ENCODE data around the gene LAMTOR4.

Gene LAMTOR4

DNA sequence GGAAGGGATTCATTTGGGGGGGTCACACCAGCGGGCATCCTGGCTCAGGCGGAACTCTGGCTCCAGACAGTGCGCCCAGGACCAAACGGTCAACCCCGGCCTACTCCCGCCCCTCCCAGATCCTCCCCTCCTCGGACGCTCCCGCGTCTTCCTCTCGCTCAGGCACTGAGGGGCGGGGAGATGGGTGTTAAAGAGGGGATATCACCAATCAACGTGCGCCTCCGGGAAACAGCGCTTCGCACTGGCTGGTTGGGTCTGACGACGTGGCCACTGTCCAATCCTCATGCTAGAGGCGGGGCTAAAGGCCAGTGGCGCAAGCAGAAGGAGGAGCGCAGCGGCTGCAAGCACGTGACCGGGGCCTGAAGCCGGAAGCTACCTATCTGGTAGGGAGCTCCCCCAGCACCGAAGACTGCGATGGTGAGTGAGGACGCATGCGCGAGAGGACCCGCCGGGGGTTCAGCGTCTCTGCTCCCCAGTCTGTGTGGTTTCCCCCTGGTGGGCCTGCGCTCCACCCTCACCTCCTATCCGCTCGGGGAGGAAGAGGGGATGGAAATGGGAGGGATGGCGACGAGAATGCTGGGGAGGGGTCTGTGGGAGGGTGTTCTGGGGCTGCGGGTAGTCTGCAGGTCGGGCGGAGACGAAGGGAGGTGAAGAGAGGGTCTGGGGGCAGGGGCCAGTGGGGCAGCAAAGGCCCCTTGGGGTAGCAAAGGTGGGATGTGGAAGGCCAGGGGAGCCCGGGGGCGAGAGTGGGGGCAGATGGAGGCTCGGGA lies at the start of gene LAMTOR4:
LAMTOR4 (plus strand) TSS at position 360 of the 770 bp plus-strand sequence; CDS start at position 415, 55 bp downstream.
- Mint-ChIP-seq H3K27me3 (no peaks in the 10 kb centered on the region), H3K4me3 (peak within 1 kb of the TSS; percentile 95), H3K36me3 (peaks cover 4% of the 10 kb centered on the region), H3K4me1 (ENCODE audit: low read depth) (peaks cover 36% of the 10 kb centered on the region), H3K27ac (peak within 1 kb of the TSS; percentile 92), H3K9me3 (ENCODE audit: low read depth) (no peaks in the 10 kb centered on the region)

DNA sequence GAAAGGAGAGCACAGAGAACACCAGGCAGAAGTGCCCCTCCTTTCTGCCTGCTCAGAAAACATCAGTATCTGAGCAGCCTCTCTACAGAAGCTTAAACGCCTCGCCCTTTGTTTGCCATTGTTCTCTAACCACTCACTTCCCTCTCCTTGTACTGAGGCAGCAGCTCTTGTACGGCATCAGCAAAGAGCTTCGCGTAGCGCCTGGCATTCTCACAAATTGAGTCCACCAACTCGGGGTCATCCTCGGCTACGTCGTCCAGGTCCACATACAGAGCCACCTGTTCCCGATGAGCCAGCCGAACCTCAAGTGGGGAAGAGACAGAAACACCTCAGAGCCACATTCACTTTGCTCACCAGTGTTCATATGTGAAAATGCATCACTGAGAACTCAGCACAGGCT lies 49.3 kb upstream of the LAMTOR4 start:
- no peaks in the 10 kb centered on the region for H3K9me3 Mint-ChIP-seq (ENCODE audit: low read depth)
- peaks cover 39% of the 10 kb centered on the region for H3K4me1 Mint-ChIP-seq (ENCODE audit: low read depth)
- peak overlapping the region; percentile 99 for H3K27ac Mint-ChIP-seq
- peaks cover 15% of the 10 kb centered on the region for H3K36me3 Mint-ChIP-seq
- no peaks in the 10 kb centered on the region for H3K27me3 Mint-ChIP-seq
- H3K4me3 Mint-ChIP-seq = peak overlapping the region; percentile 93

DNA sequence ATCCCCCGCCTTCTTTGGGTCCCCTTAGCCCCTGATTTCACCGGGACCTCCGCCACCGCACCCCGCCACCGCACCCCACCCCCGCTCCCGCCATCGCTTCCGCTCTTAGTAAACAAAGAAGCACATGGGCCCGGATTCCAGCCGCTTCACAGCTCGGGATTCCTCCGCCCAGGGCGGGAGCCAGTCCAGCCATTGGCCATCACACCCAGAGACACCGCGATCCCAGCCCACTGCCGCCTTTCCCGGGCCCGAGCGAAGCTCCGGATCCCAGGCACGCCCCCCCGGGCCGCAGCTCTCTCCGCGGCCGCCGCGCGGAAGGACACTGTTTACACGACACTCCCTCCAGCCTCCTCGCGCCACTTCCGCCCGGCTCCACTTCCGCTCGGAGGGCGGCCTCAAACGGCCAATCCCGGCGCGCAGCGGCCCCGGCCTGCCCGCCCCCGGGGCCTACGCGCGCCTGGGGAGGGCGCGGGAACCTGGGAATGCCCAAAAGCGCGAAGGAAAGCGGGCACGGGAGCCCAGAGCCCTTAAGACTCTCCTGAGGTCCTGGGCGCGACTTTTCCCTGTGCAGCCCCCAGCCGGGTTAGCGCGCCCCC lies 48.2 kb upstream of the LAMTOR4 start:
- peaks cover 15% of the 10 kb centered on the region for H3K36me3 Mint-ChIP-seq

DNA sequence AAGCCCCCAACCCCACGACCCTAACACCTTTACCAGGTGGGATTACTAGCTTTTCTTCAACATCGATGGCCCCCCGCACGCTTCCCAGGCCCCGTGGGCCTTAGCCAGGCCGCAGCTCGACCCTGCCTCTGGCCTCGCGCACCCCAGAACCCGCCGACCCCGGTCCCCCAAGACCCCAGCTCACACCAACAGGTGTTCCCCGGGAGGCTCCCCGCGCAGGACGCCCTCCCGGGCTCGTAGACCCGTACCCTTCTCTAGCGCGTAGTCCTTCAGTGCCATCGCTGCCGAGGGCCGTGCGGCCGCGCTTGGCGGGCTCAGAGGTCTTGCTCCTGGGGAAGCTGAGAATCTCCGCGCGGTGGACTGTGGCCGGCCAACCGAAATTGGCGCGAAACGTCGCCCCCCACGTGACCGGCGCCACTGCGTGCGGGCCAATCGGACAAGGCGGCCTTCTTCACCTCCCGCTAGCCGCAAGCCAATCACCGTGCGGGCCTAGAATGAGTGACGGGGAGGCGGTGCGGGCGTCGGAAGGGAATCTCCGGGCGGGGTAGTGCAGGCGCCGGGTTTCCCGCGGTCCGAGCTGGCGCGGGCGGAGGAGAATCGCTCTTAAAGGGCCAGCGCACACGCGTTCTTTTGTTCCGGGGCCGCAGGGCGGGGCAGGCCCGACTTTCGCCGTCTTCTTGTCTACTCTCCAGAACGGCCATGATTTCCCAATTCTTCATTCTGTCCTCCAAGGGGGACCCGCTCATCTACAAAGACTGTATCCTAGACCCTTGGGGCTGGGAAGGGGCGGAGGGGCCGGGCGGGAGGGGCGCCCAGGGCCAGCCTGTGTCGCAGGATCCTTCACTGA lies 47.5 kb upstream of the LAMTOR4 start, which contains the start of the genes AP4M1 and MCM7:
AP4M1 (plus strand) TSS at position 628 of the 847 bp plus-strand sequence; CDS start at position 700, 72 bp downstream.
MCM7 (minus strand) TSS at position 382 of the 847 bp plus-strand sequence; CDS start at position 279, 103 bp downstream.
- Mint-ChIP-seq H3K36me3 (peaks cover 15% of the 10 kb centered on the region), H3K27me3 (no peaks in the 10 kb centered on the region), H3K4me3 (peak within 1 kb of the TSS; percentile 93), H3K27ac (peak within 1 kb of the TSS; percentile 99), H3K9me3 (ENCODE audit: low read depth) (no peaks in the 10 kb centered on the region), H3K4me1 (ENCODE audit: low read depth) (peaks cover 35% of the 10 kb centered on the region)

More for the DNA sequence above, 48.2 kb upstream of the LAMTOR4 start:
- H3K27me3 Mint-ChIP-seq = no peaks in the 10 kb centered on the region
- H3K27ac Mint-ChIP-seq = peak overlapping the region; percentile 99
- peak overlapping the region; percentile 93 for H3K4me3 Mint-ChIP-seq
- peaks cover 38% of the 10 kb centered on the region for H3K4me1 Mint-ChIP-seq (ENCODE audit: low read depth)
- no peaks in the 10 kb centered on the region for H3K9me3 Mint-ChIP-seq (ENCODE audit: low read depth)

DNA sequence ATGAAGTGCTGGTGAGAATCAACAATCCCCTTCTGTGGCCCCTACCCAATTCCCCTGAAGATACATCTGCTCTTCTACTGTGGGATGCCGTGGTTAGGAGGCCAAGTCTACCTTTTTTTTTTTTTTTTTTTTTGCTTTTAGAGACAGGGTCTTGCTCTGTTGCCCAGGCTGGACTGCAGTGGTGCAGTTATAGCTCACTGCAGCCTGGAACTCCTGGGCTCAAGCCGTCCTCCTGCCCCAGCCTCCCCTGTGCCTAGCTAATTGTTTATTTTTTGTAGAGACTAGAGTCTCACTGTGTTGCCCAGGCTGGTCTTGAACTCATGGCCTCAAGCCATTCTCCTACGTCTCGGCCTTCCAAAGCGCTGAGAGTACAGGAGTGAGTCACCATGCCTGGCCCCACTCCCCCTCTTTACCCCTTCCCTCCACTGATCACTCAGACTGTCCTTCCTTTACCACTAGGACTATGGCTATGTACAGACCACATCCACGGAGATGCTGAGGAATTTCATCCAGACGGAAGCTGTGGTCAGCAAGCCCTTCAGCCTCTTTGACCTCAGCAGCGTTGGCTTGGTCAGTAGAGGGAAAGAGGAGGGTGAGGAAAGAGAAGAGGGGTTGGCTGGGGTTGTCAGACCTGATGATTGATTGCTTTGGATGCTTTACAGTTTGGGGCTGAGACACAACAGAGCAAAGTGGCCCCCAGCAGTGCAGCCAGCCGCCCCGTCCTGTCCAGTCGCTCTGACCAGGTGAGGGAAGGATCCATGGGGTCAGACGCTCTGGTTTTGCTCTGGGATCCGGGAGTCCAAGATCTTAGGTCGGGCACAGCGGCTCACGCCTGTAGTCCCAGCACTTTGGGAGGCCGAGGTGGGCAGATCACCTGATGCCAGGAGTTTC lies 45.5 kb upstream of the LAMTOR4 start:
- Mint-ChIP-seq H3K4me1 (ENCODE audit: low read depth) (peaks cover 29% of the 10 kb centered on the region), H3K36me3 (peaks cover 11% of the 10 kb centered on the region)

DNA sequence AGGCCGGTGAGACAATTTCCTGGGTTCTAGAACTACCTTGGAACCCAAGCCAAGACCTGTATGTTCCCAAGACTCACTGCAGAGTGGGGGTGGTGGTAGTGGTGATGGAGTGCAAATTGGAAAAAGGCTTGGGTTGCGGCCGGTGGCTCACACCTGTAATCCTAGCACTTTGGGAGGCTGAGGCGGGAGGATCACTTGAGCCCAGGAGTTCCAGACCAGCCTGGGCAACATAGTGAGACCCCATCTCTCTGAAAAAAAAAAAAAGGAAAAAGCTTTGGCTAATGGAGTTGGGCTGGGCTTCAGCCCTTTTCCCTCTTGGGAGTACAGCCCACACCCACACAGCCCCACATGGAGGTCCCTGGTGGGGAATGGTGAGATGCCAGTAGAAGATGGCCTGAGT lies 43.2 kb upstream of the LAMTOR4 start:
- H3K27ac Mint-ChIP-seq = no peak overlapping the region
- no peaks in the 10 kb centered on the region for H3K36me3 Mint-ChIP-seq
- no peak overlapping the region for H3K4me3 Mint-ChIP-seq
- no peaks in the 10 kb centered on the region for H3K27me3 Mint-ChIP-seq
- peaks cover 9% of the 10 kb centered on the region for H3K4me1 Mint-ChIP-seq (ENCODE audit: low read depth)
- H3K9me3 Mint-ChIP-seq (ENCODE audit: low read depth) = no peaks in the 10 kb centered on the region

More for the DNA sequence above, 45.5 kb upstream of the LAMTOR4 start:
- peak overlapping the region; percentile 93 for H3K4me3 Mint-ChIP-seq
- peak overlapping the region; percentile 41 for H3K27ac Mint-ChIP-seq
- no peaks in the 10 kb centered on the region for H3K27me3 Mint-ChIP-seq
- no peaks in the 10 kb centered on the region for H3K9me3 Mint-ChIP-seq (ENCODE audit: low read depth)

DNA sequence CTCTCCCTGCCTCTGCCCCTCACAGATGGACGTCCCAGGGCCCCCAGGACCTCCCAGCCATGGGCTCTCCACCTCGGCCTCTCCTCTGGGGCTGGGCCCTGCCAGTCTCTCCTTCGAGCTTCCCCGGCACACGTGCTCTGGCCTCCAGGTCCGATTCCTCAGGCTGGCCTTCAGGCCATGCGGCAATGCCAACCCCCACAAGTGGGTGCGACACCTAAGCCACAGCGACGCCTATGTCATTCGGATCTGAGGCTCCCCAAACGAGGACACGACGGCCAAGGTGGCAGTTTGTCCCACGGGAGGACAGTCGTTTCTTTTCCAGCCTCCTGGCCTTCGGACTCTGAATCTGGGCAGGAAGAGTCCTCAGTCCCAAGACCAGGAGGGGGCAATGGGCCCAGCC lies 42.1 kb upstream of the LAMTOR4 start:
- Mint-ChIP-seq H3K9me3 (ENCODE audit: low read depth) (no peaks in the 10 kb centered on the region), H3K4me1 (ENCODE audit: low read depth) (peaks cover 7% of the 10 kb centered on the region), H3K27ac (no peak overlapping the region), H3K4me3 (no peak overlapping the region), H3K36me3 (no peaks in the 10 kb centered on the region), H3K27me3 (no peaks in the 10 kb centered on the region)

DNA sequence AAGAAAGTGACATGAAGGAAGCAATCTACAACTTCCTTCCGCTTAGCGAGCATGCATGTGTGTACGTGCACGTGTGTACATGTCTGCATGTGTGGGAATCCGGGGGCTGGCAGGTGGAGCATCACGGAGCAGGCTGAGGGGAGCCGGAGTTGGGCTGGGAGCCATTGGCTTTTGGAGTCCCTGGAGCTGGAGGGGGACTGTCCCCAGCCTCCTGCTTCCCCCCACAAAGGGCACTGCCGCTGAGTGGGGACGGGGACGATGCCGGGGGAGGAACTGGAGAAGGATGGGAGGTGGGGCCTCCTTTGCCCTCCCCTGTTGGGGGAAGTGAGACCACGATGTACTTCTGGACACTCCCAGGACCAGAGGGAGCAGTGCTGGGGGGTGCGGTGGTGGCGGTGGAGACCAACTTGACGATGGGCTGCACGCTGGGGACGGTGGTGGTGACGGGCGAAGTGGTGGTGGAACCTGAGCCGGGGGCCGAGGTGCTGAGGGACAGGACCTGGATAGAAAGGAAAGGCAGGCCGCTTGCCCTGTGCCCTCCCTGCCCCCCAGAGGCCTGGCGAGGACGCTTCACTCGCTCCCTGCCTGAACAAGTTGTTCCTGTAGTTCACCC lies 41.5 kb upstream of the LAMTOR4 start:
- H3K27ac Mint-ChIP-seq = no peak overlapping the region
- H3K9me3 Mint-ChIP-seq (ENCODE audit: low read depth) = no peaks in the 10 kb centered on the region
- H3K27me3 Mint-ChIP-seq = no peaks in the 10 kb centered on the region
- no peak overlapping the region for H3K4me3 Mint-ChIP-seq
- peaks cover 7% of the 10 kb centered on the region for H3K4me1 Mint-ChIP-seq (ENCODE audit: low read depth)
- H3K36me3 Mint-ChIP-seq = no peaks in the 10 kb centered on the region

DNA sequence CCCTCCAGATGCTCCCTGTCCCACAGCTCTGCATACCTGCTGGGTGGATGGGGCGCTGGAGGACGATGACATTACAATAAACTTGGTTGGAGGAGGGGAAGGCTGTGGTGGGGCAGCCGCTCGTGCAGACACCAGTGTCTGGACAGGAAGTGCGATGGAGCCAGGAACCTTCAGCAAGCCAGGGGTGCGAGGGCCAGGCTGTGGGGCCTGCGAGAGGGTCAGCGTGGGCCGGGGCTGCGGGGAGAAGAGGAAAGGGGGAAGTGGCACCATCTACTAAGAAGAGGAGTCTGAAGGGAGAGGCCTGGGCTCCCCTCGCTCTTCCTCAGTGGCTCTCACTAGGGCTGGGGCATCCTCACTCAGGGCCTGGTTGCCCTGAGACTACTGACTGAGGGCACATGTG lies 40.8 kb upstream of the LAMTOR4 start:
- Mint-ChIP-seq H3K27ac (no peak overlapping the region), H3K4me3 (no peak overlapping the region), H3K9me3 (ENCODE audit: low read depth) (no peaks in the 10 kb centered on the region), H3K36me3 (no peaks in the 10 kb centered on the region), H3K4me1 (ENCODE audit: low read depth) (peaks cover 2% of the 10 kb centered on the region), H3K27me3 (no peaks in the 10 kb centered on the region)

DNA sequence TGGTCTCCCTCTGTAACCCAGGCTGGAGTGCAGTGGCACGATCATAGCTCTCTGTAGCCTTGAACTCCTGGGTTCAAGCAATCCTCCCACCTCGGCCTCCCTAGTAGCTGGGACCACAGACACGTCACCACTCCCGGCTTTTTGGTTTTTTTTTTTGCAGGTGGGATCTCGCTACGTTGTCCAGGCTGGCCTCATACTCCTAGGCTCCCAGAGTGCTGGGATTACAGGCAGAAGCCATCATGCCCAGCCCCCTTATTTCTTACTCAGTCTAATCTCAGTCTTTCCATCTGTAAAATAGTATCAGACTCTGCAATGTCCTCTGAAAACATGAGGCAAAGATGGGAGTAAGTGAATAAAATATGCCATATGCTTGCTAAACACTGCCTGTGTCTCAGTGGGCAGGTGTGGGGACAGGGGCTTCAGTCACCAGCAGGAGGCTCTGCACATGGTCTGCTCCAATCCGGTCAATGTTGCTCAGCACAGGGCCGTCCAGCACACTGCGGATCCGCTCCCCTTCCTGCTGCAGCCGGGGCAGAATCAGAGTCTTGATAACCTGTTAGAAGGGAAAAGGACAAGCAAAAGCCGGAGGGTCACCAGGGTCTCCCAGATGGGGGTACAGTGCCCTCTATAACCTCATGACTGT lies 39.1 kb upstream of the LAMTOR4 start:
- H3K36me3 Mint-ChIP-seq = no peaks in the 10 kb centered on the region
- no peaks in the 10 kb centered on the region for H3K27me3 Mint-ChIP-seq
- H3K4me1 Mint-ChIP-seq (ENCODE audit: low read depth) = no peaks in the 10 kb centered on the region
- H3K27ac Mint-ChIP-seq = no peak overlapping the region
- H3K4me3 Mint-ChIP-seq = no peak overlapping the region
- H3K9me3 Mint-ChIP-seq (ENCODE audit: low read depth) = no peaks in the 10 kb centered on the region

DNA sequence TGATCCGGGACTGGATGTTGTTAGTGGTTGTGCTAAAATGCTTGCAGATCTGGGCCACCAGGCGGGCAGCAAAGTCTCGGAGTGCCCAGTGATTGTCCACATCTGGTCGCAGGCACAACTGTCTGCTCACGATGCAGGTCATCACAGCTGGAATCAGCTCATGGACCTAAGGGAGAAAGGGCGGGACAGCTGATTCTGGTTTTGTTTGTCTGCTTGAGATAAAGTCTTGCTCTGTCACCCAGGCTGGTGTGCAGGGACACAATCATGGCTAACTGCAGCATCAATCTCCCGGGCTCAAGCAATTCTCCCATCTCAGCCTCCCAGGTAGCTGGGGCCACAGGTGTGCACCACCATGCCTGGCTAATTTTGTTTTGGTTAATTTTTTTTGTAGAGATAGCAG lies 37.6 kb upstream of the LAMTOR4 start:
- H3K4me1 Mint-ChIP-seq (ENCODE audit: low read depth) = peaks cover 3% of the 10 kb centered on the region
- no peaks in the 10 kb centered on the region for H3K9me3 Mint-ChIP-seq (ENCODE audit: low read depth)
- no peaks in the 10 kb centered on the region for H3K36me3 Mint-ChIP-seq
- H3K4me3 Mint-ChIP-seq = no peak overlapping the region
- no peak overlapping the region for H3K27ac Mint-ChIP-seq
- H3K27me3 Mint-ChIP-seq = no peaks in the 10 kb centered on the region

DNA sequence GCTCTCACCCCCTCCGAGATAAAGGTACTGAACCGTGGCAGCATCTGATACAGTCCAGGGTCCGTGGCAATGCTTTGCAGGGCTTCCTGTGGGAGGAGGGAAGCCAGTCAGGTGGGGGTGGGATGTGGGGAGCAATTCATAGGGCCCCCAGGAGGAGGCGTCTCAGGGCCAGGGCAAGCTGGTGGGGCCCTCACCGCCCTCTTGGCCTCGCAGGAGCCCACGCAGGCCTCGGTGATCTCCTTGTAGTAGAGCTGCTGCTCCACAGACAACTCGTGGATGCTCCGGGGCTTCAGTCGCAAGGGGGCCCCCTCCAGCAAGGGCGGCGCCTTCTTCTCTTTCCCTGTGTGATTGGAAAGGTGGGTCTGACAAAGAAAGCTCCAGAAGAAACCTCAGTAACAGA lies 36.8 kb upstream of the LAMTOR4 start:
- Mint-ChIP-seq H3K9me3 (ENCODE audit: low read depth) (no peaks in the 10 kb centered on the region), H3K36me3 (no peaks in the 10 kb centered on the region), H3K27ac (no peak overlapping the region), H3K27me3 (no peaks in the 10 kb centered on the region), H3K4me3 (no peak overlapping the region), H3K4me1 (ENCODE audit: low read depth) (peaks cover 5% of the 10 kb centered on the region)

DNA sequence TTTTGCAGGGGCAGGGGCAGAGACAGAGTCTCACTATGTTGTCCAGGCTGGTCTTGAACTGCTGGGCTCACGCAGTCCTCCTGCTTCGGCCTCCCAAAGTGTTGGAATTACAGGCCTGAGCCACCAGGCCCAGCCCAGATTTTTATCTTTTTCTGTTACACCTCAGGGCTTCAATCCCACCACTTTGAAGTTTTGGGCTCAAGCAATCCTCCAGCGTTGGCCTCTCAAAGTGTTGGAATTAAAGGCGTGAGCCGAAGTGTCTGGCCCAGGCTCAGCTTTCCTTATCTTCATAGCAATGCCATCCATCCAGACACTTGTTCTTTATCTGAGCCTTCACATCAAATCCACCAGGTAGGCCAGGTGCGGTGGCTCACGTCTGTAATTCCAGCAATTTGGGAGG lies 33.7 kb upstream of the LAMTOR4 start:
- Mint-ChIP-seq H3K36me3 (no peaks in the 10 kb centered on the region), H3K27me3 (no peaks in the 10 kb centered on the region), H3K4me3 (no peak overlapping the region), H3K27ac (no peak overlapping the region), H3K9me3 (ENCODE audit: low read depth) (no peaks in the 10 kb centered on the region), H3K4me1 (ENCODE audit: low read depth) (peaks cover 19% of the 10 kb centered on the region)

Measured in activated naive CD8-positive, alpha-beta T cell (primary cell).